NCI-H524 treated with DMSO at 0.1 percent for 48 hours (cell line): ENCODE data around the gene PCOLCE2.

ENCODE experiments used
- DNase-seq: peaks from one replicate; lab custom pipeline; 2025; lab: John Stamatoyannopoulos, UW

PCOLCE2 gene

DNA sequence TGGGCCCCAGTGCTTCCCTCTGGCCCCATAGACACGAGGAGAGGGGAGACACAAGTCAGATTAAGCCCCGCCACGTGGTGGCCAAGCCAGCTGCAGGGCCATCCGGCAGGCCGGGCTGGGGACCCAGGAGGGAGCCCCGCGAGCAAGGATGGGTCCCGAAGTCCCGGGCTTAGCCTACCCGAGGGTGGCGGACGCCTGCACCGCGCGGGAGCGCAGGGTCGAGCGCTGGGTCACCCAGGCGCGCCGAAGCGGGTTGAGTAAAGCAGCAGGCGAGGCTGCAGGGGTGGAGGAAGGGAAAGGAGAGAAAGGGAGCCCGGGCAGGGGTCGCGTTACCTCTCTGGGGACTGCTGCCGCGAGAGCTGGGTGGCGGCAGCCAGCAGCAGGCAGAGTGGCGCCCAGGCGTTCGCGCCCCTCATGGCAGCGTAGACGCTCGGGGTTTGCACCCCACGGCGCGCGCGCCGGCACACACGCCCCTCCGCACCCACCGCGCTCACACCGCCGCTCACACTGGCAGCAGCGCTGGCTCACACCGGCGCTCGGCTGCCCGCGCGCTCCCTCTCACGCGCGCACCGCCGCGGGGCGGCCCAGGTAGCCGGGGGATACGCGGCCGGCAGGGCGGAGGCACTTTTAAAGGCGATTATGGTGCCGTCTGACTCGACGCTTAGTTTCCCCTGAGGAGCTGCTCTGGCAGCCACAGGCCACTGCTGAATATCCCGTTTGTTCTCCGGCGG lies at the start of gene PCOLCE2:
TSS of gene PCOLCE2 (minus strand) at position 603 of the 731 bp plus-strand sequence. CDS start at position 416, 187 bp downstream.
- DNase-seq: peak; percentile 36

- no peak for DNase-seq
Observed at GRCh38 chr3:142935963-142936362, 47.1 kb upstream of the PCOLCE2 start.

DNA sequence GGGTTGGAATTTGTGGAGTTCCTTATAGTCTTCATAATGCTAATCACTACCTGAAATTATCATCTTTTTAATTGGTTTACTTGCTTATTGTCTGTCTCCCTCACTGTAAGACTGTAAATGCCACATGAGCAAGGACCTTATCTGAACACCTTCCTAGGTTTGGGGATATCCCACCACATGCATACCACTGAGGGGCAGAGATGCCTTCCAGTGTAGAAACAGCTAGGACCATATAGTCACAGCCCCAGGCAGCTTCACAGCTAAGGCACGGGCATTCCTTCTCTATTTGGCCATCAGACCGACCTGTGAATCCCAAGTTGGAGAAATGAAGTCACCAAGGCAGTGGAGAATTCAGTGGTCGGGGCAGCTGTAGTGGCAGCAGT lies 46.0 kb upstream of the PCOLCE2 start:
- DNase-seq: no peak

GRCh38 chr3:142934128-142934886 lies 45.4 kb upstream of the PCOLCE2 start:
- DNase-seq: no peak

GRCh38 chr3:142931222-142931621 lies 42.3 kb upstream of the PCOLCE2 start:
- DNase-seq: no peak

DNA sequence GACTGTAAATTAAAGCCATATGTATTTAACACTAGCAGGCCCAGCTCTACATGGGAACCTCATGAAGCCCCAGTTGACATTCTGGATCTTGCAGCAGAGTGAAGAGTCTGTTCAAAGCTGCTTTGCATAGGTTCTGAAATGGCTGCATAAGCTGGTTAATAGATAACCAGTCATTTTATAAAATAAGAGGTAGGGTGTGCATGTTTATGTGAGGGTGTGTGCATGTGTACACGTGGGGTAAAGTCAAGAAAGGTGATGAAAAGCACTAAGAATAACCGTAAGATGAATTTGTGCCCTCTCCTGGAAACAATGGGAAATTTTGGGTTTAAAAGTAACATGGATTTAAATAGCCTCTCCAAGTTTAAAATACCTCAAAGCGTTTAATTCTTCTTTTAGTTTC lies 41.6 kb upstream of the PCOLCE2 start:
- no peak for DNase-seq

- no peak for DNase-seq
Observed at GRCh38 chr3:142929890-142930289, 41.0 kb upstream of the PCOLCE2 start.

- no peak for DNase-seq
Observed at GRCh38 chr3:142929109-142929508, 40.2 kb upstream of the PCOLCE2 start.

GRCh38 chr3:142926368-142926944 lies 37.6 kb upstream of the PCOLCE2 start:
- no peak for DNase-seq

DNA sequence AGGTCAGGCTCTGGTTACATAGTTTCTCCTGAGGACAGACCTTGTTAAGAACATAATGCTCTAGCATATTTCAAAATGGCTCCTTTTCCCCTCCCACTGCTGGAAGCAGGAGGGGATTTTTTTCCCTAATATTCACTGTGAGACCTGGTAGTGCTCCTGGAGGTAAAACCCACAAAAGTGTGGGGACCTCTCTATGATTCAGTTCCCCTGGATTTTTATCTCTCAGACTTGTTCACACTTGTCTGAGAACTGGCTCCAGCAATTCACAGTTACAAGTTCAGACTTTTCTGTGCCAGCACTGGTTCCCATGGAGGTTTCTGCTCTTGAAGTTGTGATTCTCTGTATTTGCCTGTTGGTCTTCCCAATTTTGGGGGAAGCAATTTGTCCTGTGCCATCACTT lies 36.3 kb upstream of the PCOLCE2 start:
- DNase-seq: no peak

DNA sequence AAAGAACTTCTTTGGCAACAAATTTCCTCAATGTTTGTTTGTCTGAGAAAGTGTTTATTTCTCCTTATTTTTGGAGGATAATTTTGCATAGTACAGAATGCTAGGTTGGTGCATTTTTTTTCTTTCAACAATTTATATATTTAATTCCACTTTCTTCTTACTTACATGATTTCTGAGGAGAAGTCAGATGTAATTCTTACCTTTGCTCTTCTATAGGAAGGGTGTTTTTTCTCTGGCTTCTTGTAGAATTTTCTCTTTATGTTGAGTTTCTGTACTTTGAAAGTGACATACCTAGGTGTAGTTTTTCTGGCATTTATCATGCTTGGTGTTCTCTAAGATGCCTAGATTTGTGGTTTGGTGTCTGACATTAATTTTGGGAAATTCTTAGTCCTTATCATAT lies 34.8 kb upstream of the PCOLCE2 start:
- DNase-seq: no peak

DNA sequence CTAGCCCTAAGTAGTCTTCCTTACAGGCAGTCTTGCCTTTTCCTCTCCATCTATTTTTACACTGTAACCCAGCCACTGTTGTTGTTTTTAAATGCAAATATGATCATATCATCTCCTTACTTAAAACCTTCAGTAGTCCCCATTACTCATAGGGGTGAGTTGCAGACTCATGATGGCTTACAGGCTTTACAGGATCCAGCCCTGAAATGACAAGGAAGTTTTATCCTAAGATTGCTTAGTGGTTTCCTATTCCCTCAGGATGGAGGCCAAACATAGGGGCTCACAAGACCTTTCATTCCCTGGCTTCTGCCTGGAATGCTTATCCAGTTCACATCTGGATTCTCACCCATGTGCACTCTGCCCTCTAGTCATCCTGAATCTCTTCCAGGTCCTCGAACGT lies 27.7 kb upstream of the PCOLCE2 start:
- no peak for DNase-seq

DNA sequence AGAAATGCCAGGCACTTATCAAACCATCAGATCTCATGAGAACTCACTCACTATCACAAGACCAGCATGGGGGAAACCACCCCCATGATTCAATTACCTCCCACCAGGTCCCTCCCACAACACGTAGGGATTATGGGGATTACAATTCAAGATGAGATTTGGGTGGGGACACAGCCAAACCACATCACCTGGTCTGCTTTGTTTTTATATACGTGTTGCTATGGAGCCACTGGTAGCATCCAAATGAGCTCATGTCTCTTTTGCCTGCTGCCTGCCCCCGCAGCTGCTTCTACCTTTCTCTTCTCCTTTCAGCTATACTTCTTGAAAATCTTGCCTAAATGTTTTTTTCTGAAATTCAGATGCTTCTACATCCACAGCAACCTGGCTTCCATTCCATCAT lies 26.8 kb upstream of the PCOLCE2 start:
- no peak for DNase-seq

GRCh38 chr3:142914286-142914811 lies 25.5 kb upstream of the PCOLCE2 start:
- no peak for DNase-seq

GRCh38 chr3:142913432-142913831 lies 24.5 kb upstream of the PCOLCE2 start:
- no peak for DNase-seq

DNA sequence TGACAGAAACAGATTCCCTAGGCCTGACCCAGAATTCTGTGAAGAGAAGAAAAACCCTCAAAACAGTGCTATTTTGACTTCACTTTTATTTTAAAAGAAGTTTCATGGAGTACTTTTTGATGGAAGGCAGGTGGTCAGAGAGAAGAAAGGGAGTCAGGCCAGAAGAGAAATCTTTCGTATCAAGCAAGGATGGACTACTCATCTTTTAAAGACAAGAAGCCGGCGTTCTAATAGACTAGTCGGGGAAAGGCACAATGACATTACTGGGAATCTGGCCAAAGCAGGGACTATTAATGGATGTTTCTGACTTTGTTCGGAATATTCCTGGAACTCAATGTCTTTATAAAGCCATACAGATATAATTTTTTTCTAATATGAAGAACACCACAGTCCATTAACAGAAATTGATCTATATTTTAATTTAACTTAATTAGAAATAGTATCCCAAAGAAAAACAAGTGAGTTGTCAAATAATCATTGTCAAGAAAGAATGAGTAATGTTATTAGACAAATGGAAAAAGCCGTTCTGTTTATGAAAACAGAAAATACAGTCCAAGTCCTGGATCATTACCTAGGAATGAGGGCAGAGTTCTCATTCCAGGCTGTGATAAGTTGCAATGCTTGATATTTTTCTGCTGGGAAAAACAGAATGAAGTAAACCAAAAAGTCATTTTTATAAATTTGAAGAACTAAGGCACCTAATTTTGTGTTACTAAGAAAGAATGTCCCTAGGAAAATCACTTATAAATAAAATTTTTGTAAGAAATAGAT lies 23.7 kb upstream of the PCOLCE2 start:
- no peak for DNase-seq

- no peak for DNase-seq
Observed at GRCh38 chr3:142910280-142910679, 21.4 kb upstream of the PCOLCE2 start.

GRCh38 chr3:142909282-142909681 lies 20.4 kb upstream of the PCOLCE2 start:
- DNase-seq: no peak

DNA sequence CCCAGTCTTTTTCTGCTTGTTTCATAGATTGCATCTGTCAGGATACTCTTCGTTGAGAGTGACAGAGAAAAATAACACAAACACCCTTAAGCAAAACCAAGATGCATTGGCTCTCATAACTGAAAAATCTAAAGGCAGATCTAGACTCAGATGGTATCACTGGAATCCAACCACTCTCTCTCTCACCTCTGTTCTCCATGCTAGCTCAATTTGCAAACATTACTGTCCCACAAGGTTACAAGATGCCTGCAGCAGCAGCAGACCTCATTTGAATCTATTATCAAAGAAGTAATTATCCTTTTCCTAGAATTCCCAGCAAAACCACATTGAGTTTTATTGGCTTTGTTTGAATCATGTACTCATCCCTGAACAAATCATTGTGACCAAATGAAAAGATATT lies 19.1 kb upstream of the PCOLCE2 start:
- no peak for DNase-seq

DNA sequence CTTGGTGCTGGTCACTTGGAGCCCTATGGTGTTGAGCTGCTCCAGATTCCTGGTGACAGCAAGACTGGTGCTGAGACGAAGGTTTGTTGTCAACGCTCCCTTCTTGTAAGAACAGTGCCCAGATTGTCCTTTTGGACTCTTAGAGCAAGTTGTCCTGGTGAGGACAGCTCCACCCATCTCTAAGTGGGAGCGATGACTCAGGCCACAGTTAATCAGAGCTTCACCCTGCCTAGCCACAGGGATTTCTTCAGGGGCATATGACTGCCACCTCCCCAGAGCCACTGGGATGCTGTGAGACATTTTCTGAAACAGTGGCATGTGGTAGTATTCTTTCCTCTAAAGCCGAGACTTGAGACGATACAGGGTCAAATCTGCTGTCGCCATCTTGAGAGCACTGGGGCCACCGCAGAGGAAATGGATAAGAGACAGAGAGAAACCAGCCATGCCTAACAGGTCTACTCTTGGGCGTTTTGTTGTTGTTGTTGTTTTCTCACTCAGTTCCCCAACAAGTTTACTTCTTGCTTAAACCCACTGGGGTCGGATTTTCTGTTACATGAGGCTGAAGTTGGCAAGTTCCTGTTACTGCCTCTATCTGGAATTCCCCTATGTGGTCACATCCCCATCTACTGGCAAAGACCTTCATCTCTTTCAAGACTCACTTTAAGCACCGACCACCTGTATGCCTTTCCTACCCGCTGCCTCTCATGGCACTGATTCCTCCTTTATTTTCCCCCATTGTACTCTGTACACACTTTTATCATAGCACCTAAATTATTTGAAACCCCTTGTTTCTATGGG lies 16.0 kb upstream of the PCOLCE2 start:
- no peak for DNase-seq

GRCh38 chr3:142902356-142902755 lies 13.5 kb upstream of the PCOLCE2 start:
- no peak for DNase-seq
